Activated naive CD8-positive, alpha-beta T cell treated with anti-CD3 and anti-CD28 coated beads, Interleukin-2, amount 50 U/mL, for 24 hours (primary cell): Measurements from ENCODE around the gene KDM1B.
A peak's percentile ranks its signal among the peaks of the same experiment; 100 is the strongest.
"Not testable (repeated sequence)": the region's sequence is repeated elsewhere in the genome, so short reads cannot be mapped to it uniquely, and the experiment has no call there.

Source experiments
- ATAC-seq: fragments of 150-1000 bp; cut with Tn5 transposase; one replicate; pipeline ENCODE4 v1.10.0; 2021
- DNase-seq: peaks from one replicate; pipeline ENCODE4 v3.0.0; 2021
- H3K27ac Mint-ChIP-seq: one replicate; pipeline ENCODE4 v1.8.0; 2021; ENCODE audit warnings: mild to moderate bottlenecking, mixed read lengths
- H3K27me3 Mint-ChIP-seq: one replicate; pipeline ENCODE4 v1.8.0; 2021; ENCODE audit warnings: mixed read lengths
- H3K36me3 Mint-ChIP-seq: one replicate; pipeline ENCODE4 v1.8.0; 2021; ENCODE audit warnings: low read depth, mixed read lengths
- H3K4me1 Mint-ChIP-seq: one replicate; pipeline ENCODE4 v1.8.0; 2021; ENCODE audit warnings: mixed read lengths
- H3K4me3 Mint-ChIP-seq: one replicate; pipeline ENCODE4 v1.8.0; 2021; ENCODE audit warnings: mild to moderate bottlenecking, moderate library complexity, mixed read lengths
- H3K9me3 Mint-ChIP-seq: one replicate; pipeline ENCODE4 v1.8.0; 2021; ENCODE audit warnings: mixed read lengths

KDM1B gene

GRCh38 chr6:18139935-18140621 lies 15.1 kb upstream of the KDM1B start:
- DNase-seq (no peak), ATAC-seq (no peak)
- Mint-ChIP-seq H3K4me3 (no peak overlapping the region), H3K27me3 (no peaks in the 10 kb centered on the region), H3K27ac (no peak overlapping the region), H3K4me1 (no peaks in the 10 kb centered on the region), H3K36me3 (peaks cover 28% of the 10 kb centered on the region), H3K9me3 (no peaks in the 10 kb centered on the region)

GRCh38 chr6:18141805-18142590 lies 13.2 kb upstream of the KDM1B start:
- no peak overlapping the region for H3K4me3 Mint-ChIP-seq
- peaks cover 28% of the 10 kb centered on the region for H3K36me3 Mint-ChIP-seq
- ATAC-seq (no peak), DNase-seq (no peak)
- peaks cover under 1% of the 10 kb centered on the region for H3K4me1 Mint-ChIP-seq
- no peaks in the 10 kb centered on the region for H3K9me3 Mint-ChIP-seq
- no peaks in the 10 kb centered on the region for H3K27me3 Mint-ChIP-seq
- no peak overlapping the region for H3K27ac Mint-ChIP-seq

- Mint-ChIP-seq H3K4me1 (peaks cover 6% of the 10 kb centered on the region), H3K9me3 (no peaks in the 10 kb centered on the region), H3K36me3 (peaks cover 28% of the 10 kb centered on the region), H3K27me3 (no peaks in the 10 kb centered on the region), H3K4me3 (no peak overlapping the region), H3K27ac (no peak overlapping the region)
- ATAC-seq (no peak), DNase-seq (no peak)
Measured at GRCh38 chr6:18142591-18142861, 12.7 kb upstream of the KDM1B start.

- Mint-ChIP-seq H3K4me3 (no peak overlapping the region), H3K27ac (no peak overlapping the region), H3K9me3 (no peaks in the 10 kb centered on the region), H3K36me3 (peaks cover 19% of the 10 kb centered on the region), H3K4me1 (peaks cover 7% of the 10 kb centered on the region), H3K27me3 (no peaks in the 10 kb centered on the region)
- DNase-seq (no peak), ATAC-seq (peak; percentile 69)
Measured at GRCh38 chr6:18147160-18147559, 8.1 kb upstream of the KDM1B start.

- no peak for DNase-seq
- peaks cover 18% of the 10 kb centered on the region for H3K36me3 Mint-ChIP-seq
- H3K27me3 Mint-ChIP-seq: no peaks in the 10 kb centered on the region
- H3K4me1 Mint-ChIP-seq: peaks cover 11% of the 10 kb centered on the region
- ATAC-seq: no peak
- no peak overlapping the region for H3K27ac Mint-ChIP-seq
- H3K9me3 Mint-ChIP-seq: no peaks in the 10 kb centered on the region
- no peak overlapping the region for H3K4me3 Mint-ChIP-seq
Measured at GRCh38 chr6:18147616-18148015, 7.6 kb upstream of the KDM1B start.

- Mint-ChIP-seq H3K4me3 (no peak overlapping the region), H3K36me3 (peaks cover 14% of the 10 kb centered on the region), H3K27me3 (no peaks in the 10 kb centered on the region), H3K4me1 (peaks cover 20% of the 10 kb centered on the region), H3K9me3 (no peaks in the 10 kb centered on the region), H3K27ac (no peak overlapping the region)
- DNase-seq (no peak), ATAC-seq (no peak)
Measured at GRCh38 chr6:18148304-18149025, 6.8 kb upstream of the KDM1B start.

GRCh38 chr6:18151391-18151790 lies 3.8 kb upstream of the KDM1B start:
- not testable (repeated sequence) for H3K27me3 Mint-ChIP-seq, ATAC-seq, H3K9me3 Mint-ChIP-seq, DNase-seq, H3K27ac Mint-ChIP-seq, H3K4me3 Mint-ChIP-seq
- Mint-ChIP-seq H3K36me3 (peaks cover 14% of the 10 kb centered on the region), H3K4me1 (peaks cover 38% of the 10 kb centered on the region)

- H3K27ac Mint-ChIP-seq: no peak overlapping the region
- no peaks in the 10 kb centered on the region for H3K27me3 Mint-ChIP-seq
- no peaks in the 10 kb centered on the region for H3K9me3 Mint-ChIP-seq
- no peak overlapping the region for H3K4me3 Mint-ChIP-seq
- H3K36me3 Mint-ChIP-seq: peaks cover 14% of the 10 kb centered on the region
- peaks cover 40% of the 10 kb centered on the region for H3K4me1 Mint-ChIP-seq
- DNase-seq (no peak), ATAC-seq (no peak)
Measured at GRCh38 chr6:18151801-18152200, 3.4 kb upstream of the KDM1B start.

- H3K9me3 Mint-ChIP-seq: no peaks in the 10 kb centered on the region
- H3K36me3 Mint-ChIP-seq: peaks cover 7% of the 10 kb centered on the region
- peak overlapping the region; percentile 41 for H3K27ac Mint-ChIP-seq
- H3K4me1 Mint-ChIP-seq: peaks cover 34% of the 10 kb centered on the region
- H3K27me3 Mint-ChIP-seq: no peaks in the 10 kb centered on the region
- H3K4me3 Mint-ChIP-seq: peak overlapping the region; percentile 24
- no peak for DNase-seq
- ATAC-seq: no peak
Measured at GRCh38 chr6:18153311-18153703, 1.9 kb upstream of the KDM1B start.

- Mint-ChIP-seq H3K36me3 (peaks cover 5% of the 10 kb centered on the region), H3K4me3 (peak within 1 kb of the TSS; percentile 94), H3K4me1 (peaks cover 34% of the 10 kb centered on the region), H3K27me3 (no peaks in the 10 kb centered on the region), H3K27ac (peak within 1 kb of the TSS; percentile 83), H3K9me3 (no peaks in the 10 kb centered on the region)
- ATAC-seq: peak; percentile 50
- peak; percentile 7 for DNase-seq
Measured at GRCh38 chr6:18154507-18155149, 594 bp upstream of the KDM1B start, which contains the start of gene TPMT. Gene TPMT, minus strand, starts transcription at chr6:18155077. Its CDS starts 5,950 bp downstream, at chr6:18149127.

GRCh38 chr6:18155864-18156421 lies 721 bp downstream of the KDM1B start:
- Mint-ChIP-seq H3K4me3 (peak overlapping the region; percentile 94), H3K27me3 (no peaks in the 10 kb centered on the region), H3K9me3 (no peaks in the 10 kb centered on the region), H3K27ac (peak overlapping the region; percentile 56), H3K4me1 (peaks cover 34% of the 10 kb centered on the region), H3K36me3 (peaks cover 10% of the 10 kb centered on the region)
- ATAC-seq: peak; percentile 15
- DNase-seq: peak; percentile 53

- Mint-ChIP-seq H3K27me3 (no peaks in the 10 kb centered on the region), H3K4me3 (no peak overlapping the region), H3K9me3 (no peaks in the 10 kb centered on the region), H3K27ac (no peak overlapping the region), H3K36me3 (peaks cover 22% of the 10 kb centered on the region), H3K4me1 (peaks cover 7% of the 10 kb centered on the region)
- ATAC-seq (no peak), DNase-seq (no peak)
Measured at GRCh38 chr6:18160911-18161310, 5.7 kb downstream of the KDM1B start.

GRCh38 chr6:18161431-18161830 lies 6.2 kb downstream of the KDM1B start:
- Mint-ChIP-seq H3K36me3 (peaks cover 22% of the 10 kb centered on the region), H3K27me3 (no peaks in the 10 kb centered on the region), H3K9me3 (no peaks in the 10 kb centered on the region), H3K27ac (no peak overlapping the region), H3K4me3 (no peak overlapping the region), H3K4me1 (peaks cover 2% of the 10 kb centered on the region)
- no peak for DNase-seq
- ATAC-seq: no peak

- no peak for DNase-seq
- Mint-ChIP-seq H3K27me3 (no peaks in the 10 kb centered on the region), H3K4me3 (no peak overlapping the region), H3K27ac (no peak overlapping the region), H3K9me3 (no peaks in the 10 kb centered on the region), H3K36me3 (peaks cover 22% of the 10 kb centered on the region), H3K4me1 (no peaks in the 10 kb centered on the region)
- ATAC-seq: no peak
Measured at GRCh38 chr6:18162401-18162800, 7.2 kb downstream of the KDM1B start.
